Right lung (tissue), 10 donors: ENCODE data around the gene TCEAL4. TPM values are rescaled to one million over a fixed set of nuclear protein-coding genes. Genes with fewer than 3 reads are reported as not detected.

ENCODE experiments used
- DNase-seq, 2 donors: peaks; one replicate each; pipeline ENCODE4 v3.0.0-alpha.2; 2013
- long read RNA-seq, 8 donors: transcript quantifications; one replicate each; lab custom pipeline, GENCODE V29; 2026
- polyA plus RNA-seq, 5 donors: library from polyadenylated mRNA; unstranded; fragments of 120-200 nt; gene quantifications; one replicate each; pipeline versions ENCODE4 v1.2.1 to v1.2.3, GENCODE V29; 2013; ENCODE audit warnings: inconsistent platforms in 1 of 5, low replicate concordance in 1 of 5; ENCODE audit not compliant: insufficient read length in 5 of 5, insufficient read depth in 1 of 5

TCEAL4 gene
- polyA plus RNA-seq = 100 to 1,000 TPM; 138 to 177 (median 144) TPM
- long read RNA-seq, donor 1, transcript TCEAL4-208 (3 exons, 1,273 nt) = major isoform, 93 of 144 reads
- long read RNA-seq, donor 1, transcript TCEAL4-212 (3 exons, 1,008 nt) = minor isoform, 15 of 144 reads
- long read RNA-seq, donor 1, transcript TCEAL4-204 (2 exons, 891 nt) = minor isoform, 16 of 144 reads
- long read RNA-seq, donor 1, partial matches to known transcripts = 0 of 144 reads
- long read RNA-seq, donor 1, other reads (novel, unspliced or antisense) = 17 of 144 reads
- long read RNA-seq, donor 2, transcript TCEAL4-212 (3 exons, 1,008 nt) = minor isoform, 8 of 54 reads
- long read RNA-seq, donor 2, transcript TCEAL4-208 (3 exons, 1,273 nt) = major isoform, 39 of 54 reads
- long read RNA-seq, donor 2, partial matches to known transcripts = 0 of 54 reads
- long read RNA-seq, donor 2, other reads (novel, unspliced or antisense) = 0 of 54 reads
- long read RNA-seq, donor 3, transcript TCEAL4-212 (3 exons, 1,008 nt) = minor isoform, 8 of 122 reads
- long read RNA-seq, donor 3, transcript TCEAL4-204 (2 exons, 891 nt) = minor isoform, 12 of 122 reads
- long read RNA-seq, donor 3, transcript TCEAL4-208 (3 exons, 1,273 nt) = major isoform, 83 of 122 reads
- long read RNA-seq, donor 3, partial matches to known transcripts = 0 of 122 reads
- long read RNA-seq, donor 3, other reads (novel, unspliced or antisense) = 12 of 122 reads
- long read RNA-seq, donor 4, transcript TCEAL4-204 (2 exons, 891 nt) = minor isoform, 15 of 79 reads
- long read RNA-seq, donor 4, transcript TCEAL4-208 (3 exons, 1,273 nt) = major isoform, 41 of 79 reads
- long read RNA-seq, donor 4, partial matches to known transcripts = 14 of 79 reads
- long read RNA-seq, donor 4, other reads (novel, unspliced or antisense) = 0 of 79 reads
- long read RNA-seq, donor 5, transcript TCEAL4-212 (3 exons, 1,008 nt) = minor isoform, 13 of 152 reads
- long read RNA-seq, donor 5, transcript TCEAL4-204 (2 exons, 891 nt) = minor isoform, 7 of 152 reads
- long read RNA-seq, donor 5, transcript TCEAL4-208 (3 exons, 1,273 nt) = major isoform, 101 of 152 reads
- long read RNA-seq, donor 5, partial matches to known transcripts = 13 of 152 reads
- long read RNA-seq, donor 5, other reads (novel, unspliced or antisense) = 13 of 152 reads
- long read RNA-seq, donor 6, transcript TCEAL4-206 (3 exons, 1,135 nt) = minor isoform, 8 of 161 reads
- long read RNA-seq, donor 6, transcript TCEAL4-212 (3 exons, 1,008 nt) = minor isoform, 7 of 161 reads
- long read RNA-seq, donor 6, transcript TCEAL4-208 (3 exons, 1,273 nt) = major isoform, 104 of 161 reads
- long read RNA-seq, donor 6, transcript TCEAL4-204 (2 exons, 891 nt) = minor isoform, 13 of 161 reads
- long read RNA-seq, donor 6, partial matches to known transcripts = 0 of 161 reads
- long read RNA-seq, donor 6, other reads (novel, unspliced or antisense) = 25 of 161 reads
- long read RNA-seq, donor 7, transcript TCEAL4-212 (3 exons, 1,008 nt) = minor isoform, 8 of 81 reads
- long read RNA-seq, donor 7, transcript TCEAL4-208 (3 exons, 1,273 nt) = major isoform, 61 of 81 reads
- long read RNA-seq, donor 7, transcript TCEAL4-204 (2 exons, 891 nt) = minor isoform, 5 of 81 reads
- long read RNA-seq, donor 7, partial matches to known transcripts = 5 of 81 reads
- long read RNA-seq, donor 7, other reads (novel, unspliced or antisense) = 0 of 81 reads
- long read RNA-seq, donor 8, transcript TCEAL4-208 (3 exons, 1,273 nt) = major isoform, 33 of 41 reads
- long read RNA-seq, donor 8, transcript TCEAL4-204 (2 exons, 891 nt) = minor isoform, 6 of 41 reads
- long read RNA-seq, donor 8, partial matches to known transcripts = 0 of 41 reads
- long read RNA-seq, donor 8, other reads (novel, unspliced or antisense) = 0 of 41 reads

DNA sequence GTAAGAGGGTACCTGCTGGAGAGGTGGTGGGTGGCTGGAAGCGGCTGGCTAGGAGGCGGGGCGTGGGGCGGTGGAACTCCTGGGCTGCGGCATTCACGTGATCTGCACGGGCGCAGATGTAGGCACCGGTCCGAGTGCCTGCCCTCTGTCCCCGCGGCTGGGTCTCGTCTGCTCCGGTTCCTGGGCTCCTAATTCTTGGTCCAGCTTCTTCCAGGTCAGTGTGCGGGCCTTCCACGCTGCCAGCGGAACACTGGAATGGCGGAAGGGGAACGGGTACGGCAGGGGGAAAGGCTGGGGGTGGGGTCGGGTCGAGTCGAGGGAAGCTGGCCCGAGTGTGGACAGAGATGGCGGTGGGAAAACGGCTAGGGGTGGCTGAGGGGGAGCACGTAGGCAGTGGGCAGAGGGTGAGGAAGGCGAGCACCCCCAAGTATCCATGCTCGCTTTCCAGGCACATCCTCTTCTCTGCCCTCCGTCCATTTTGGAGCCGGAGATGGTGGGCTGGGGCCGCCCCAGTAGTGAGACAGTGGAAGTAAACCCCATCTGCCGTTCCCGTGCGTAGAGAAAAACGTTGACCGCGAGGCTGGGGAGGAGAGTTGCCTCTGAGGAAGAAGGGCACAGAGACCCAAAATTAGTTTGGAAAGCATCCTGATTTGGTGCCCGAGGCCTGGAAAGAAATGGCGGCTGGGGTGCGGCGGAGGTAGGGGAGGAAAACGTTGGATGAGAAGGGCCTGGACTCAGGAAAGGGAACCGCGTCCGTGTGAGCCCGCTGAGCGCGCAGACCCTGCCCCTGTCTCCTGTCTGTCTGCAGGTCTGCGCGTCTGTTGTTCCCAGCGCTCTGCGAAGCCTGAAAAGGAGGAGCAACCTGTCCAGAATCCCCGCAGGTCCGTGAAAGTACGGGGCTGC lies at the start of gene TCEAL4:
TCEAL4 (plus strand) TSS at position 105 of the 903 bp plus-strand sequence. CDS start 1,161 bp downstream, outside the sequence.
- DNase-seq = peak; percentile 33 to 41

DNA sequence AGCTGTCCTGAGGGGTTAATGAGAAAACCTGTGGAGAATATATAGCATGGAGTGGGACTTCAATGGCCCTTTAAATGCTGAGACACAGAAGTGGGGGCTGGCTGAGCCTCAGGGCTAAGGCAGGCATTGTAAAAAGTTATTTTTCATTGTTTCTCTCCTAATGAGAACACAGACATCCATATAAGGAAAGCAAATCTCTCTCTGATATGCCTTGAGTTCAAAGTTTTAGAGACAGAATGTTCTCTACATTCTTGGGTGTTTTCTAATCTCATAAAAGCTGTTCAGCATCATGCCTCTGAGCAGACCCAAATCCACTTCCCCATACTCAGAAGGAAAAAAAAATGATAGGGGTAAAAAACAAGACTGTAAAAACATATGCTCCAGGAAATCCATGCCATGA lies 49.2 kb upstream of the TCEAL4 start:
- DNase-seq = no peak

GRCh38 chrX:103536732-103537131 lies 48.6 kb upstream of the TCEAL4 start:
- DNase-seq = no peak

DNA sequence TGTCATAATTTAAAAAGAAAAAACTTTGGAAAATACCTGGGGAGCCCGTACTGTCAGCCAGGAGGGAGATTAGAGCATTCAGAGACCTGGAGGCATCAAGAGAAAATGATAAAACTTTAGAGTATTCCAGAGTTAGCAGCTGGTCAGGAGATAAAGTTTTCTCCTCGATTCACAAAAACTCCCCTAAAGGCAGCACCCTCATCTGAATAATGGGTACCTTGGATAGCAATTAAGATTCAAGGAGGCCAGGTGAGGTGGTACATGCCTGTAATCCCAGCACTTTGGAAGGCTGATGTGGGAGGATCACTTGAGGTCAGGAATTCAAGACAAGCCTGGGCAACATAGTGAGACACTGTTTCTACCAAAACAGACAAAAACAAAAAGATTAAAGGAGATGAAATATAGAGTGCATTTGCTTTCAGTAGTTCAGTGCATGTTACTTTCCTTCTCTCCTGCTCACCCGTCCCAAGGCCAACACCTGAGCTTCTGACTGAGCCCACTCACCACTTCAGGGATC lies 47.4 kb upstream of the TCEAL4 start:
- no peak for DNase-seq

GRCh38 chrX:103538728-103539127 lies 46.6 kb upstream of the TCEAL4 start:
- no peak for DNase-seq

- DNase-seq = no peak
These were observed 45.6 kb upstream of the TCEAL4 start for GRCh38 chrX:103539695-103540094.

DNA sequence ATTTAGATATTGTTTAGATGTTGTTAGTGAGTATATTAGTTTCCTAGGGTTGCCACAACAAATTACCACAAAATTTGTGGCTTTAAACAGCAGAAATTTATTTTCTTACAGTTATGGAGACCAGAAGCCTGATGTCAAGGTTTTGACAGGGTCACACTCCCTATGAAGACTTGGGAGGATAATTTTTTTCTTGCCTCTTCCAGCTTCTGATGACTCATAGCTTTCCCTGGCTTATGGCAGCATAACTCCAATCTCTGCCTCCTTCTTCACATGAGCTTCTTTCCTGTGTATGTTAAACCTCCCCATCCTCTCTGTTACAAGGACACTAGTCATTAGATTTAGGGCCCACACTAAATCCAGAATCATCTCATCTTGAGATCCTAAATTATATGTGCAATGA lies 45.2 kb upstream of the TCEAL4 start:
- no peak for DNase-seq

DNA sequence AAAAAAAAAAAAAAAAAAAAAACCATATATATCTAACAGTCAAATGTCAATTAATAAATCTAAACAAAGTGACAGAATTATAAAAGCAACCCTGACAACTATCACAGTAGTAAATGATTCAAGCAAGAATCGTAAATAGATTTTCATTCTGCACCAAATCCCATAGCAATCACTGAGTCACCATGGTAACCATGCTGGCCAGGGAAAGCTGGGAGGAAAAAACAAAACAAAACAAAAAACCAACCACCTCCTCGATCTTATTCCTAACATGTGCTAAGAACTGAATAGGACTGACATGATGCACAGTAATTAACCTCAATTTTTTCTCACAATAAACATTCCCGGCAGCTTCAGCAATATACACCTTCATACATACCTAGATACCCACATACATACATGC lies 35.4 kb upstream of the TCEAL4 start:
- no peak for DNase-seq

DNA sequence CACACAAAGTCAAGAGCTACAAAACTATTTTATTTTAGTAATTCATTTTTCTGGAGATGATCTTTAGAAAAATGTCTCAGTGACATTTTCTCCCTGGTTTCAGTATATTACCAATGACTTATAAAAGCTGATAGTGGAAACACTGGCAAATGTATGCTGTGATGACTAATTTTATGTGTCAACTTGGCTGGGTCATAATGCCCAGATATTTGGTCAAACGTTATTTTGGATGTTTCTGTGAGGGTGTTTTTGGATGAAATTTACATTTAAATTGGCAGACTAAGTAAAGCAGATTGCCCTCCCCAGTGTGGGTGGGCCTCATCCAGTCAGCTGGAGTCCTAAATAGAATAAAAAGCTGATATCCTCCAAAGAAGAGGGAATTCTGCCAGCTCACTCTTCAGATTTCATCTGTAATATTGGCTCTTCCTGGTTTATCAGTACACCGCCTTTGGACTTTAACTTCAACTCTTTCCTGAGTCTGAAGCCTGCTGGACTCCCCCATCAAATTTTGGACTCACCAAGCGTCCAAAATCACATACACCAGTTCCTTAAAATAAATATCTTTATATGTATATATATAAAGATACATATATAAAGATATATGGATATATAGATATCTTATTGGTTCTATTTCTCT lies 34.8 kb upstream of the TCEAL4 start:
- no peak for DNase-seq

DNA sequence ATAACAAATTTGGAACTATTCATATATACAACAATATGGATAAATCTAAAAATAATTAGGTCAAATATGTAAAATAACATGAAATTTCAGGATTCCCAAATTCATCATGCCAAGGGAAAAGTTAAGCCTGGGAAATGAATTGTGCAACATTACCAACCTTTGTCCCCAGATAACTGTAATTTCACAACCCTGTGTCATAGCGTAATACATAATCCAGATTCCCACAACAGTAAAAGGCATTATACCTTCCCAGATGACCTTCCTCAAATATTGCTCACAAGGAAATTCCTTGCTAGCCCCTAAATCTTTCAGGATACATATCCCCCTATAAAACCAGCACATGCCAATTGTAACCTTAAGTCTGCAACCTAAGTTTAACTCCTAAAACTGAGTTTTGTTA lies 33.1 kb upstream of the TCEAL4 start:
- no peak for DNase-seq

DNA sequence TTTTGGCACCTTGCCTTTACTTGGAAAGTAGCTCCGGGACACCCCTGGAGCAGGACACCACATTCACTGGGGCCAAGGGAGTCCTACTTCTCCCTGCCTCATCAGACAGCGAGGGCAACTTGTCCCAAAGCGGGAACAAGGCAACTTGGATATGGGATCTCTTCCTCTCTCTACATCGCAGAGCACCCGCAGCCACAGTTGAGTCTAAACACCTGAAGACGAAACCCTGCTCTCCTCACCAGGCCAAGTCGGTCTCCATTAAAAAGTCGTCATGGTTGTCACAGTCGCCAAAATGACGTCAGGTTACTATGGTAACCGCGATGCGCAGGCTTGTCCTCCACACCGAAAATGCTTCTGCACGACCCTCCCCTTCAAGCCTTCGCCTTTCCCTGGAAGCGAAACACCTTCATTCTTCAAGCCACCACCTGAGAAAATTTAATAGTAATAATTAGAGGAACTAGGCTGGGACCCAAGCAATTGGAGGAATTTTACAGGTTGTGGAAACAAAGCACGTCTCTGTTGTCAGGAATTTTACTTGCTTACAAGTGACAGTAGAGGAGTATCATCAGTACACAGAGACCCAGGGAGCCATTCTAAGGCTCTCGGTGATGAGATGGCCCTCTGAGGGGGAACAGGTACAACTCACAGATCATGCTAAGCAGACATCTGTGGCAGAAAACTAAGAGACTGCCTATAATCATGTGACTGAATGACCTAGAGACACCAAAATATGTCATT lies 30.5 kb upstream of the TCEAL4 start:
- DNase-seq = peak; percentile 50 to 72

DNA sequence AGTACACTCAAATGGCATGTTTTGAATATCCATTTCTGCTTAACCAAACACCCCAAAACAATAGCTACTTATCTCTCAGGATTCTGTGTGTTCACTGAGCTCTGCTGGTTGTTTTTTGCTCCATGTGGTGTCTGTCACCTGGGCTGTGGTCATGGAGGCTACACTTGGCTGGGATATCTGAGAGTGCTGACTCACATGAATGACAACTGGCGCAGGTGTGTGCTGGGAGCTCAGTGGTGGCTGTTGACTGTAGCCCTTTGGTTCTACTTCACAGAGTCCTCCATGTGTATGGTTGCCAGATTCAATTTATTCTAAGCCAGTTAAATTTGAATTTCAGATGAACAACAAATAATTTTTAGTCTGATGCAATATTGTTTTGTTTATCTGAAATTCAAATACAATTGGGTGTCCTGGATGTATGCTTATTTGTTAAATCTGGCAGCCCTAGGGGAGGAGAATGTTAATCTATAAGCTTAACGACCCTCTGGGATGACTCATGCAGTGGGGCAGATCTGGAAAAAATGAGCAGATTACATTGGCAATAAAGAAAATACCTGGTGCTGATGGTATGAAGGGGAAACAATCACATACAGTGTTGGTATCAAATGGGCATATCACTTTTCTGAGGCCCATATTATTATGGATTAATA lies 28.2 kb upstream of the TCEAL4 start:
- DNase-seq = no peak

GRCh38 chrX:103560256-103560655 lies 25.1 kb upstream of the TCEAL4 start:
- no peak for DNase-seq

- DNase-seq = no peak
These were observed 22.5 kb upstream of the TCEAL4 start for GRCh38 chrX:103562801-103563200.

GRCh38 chrX:103565197-103565596 lies 20.1 kb upstream of the TCEAL4 start:
- no peak for DNase-seq

DNA sequence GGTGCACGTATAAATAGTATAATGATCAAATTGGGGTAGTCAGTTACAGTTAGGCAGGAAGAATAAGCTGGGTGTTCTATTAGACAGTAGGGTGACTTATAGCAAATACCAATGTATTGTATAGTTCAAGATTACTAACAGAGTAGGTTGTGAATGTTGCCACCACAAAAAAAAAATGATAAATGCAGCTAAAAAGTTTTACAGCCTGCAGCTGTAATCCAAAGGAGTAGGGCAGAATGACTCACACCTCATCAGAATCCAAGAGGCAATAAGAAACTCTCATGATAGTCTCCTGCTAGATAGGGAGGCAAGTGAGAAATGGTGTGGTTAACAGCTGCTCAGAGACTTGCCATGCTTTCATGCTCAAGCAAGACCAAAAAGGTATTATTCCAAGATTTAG lies 19.6 kb upstream of the TCEAL4 start:
- DNase-seq = no peak

DNA sequence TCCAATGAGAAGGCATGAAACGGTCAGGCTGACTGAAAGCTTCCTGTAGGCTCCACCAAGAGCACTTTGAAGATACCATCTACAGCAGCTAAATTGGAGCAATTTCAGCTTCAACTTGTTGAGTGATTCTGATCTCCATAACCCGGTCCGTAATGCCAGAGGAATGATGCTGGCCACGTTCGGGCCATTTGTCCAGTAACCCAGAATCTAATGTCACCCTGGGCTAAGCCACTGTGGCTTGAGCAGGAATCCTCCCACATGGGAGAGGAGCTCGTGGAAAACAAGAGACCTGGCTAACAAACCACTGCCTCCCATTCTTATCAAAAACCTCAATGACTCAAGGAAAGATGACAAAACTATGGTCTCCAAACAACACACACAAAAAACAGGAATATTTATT lies 14.2 kb upstream of the TCEAL4 start:
- DNase-seq = no peak
